HCT116 (cell line): ENCODE data around the gene FURIN.
"Not testable (repeated sequence)": the region's sequence is repeated elsewhere in the genome, so short reads cannot be mapped to it uniquely, and the experiment has no call there.

ENCODE experiments used
- CTCF ChIP-seq, 3 experiments: fragments of 200-600 bp in 1 of 3; sonication (generic) in 1 of 3; IDR thresholded peaks in 2 of 3; conservative IDR thresholded peaks in 1 of 3; 2 replicates each; pipeline ENCODE4 v1.5.1; 2012 to 2017; ENCODE audit warnings: low read depth in 2 of 3, low read length in 2 of 3, antibody characterized with exemption in 1 of 3, borderline replicate concordance in 1 of 3, control low read depth in 1 of 3, mild to moderate bottlenecking in 1 of 3, mixed read lengths in 1 of 3, mixed run types in 1 of 3, moderate library complexity in 1 of 3; ENCODE audit not compliant: insufficient read depth in 1 of 3
- EZH2 ChIP-seq: fragments of 200-600 bp; sonication (generic); IDR thresholded peaks from 2 replicates; pipeline ENCODE4 v1.6.1; 2017; ENCODE audit warnings: antibody characterized with exemption, mixed run types
- POLR2AphosphoS5 ChIP-seq: IDR thresholded peaks from 2 replicates; pipeline ENCODE4 v1.6.1; 2011; ENCODE audit warnings: mild to moderate bottlenecking, low read depth, low read length, moderate library complexity
- RAD21 ChIP-seq: IDR thresholded peaks from 2 replicates; pipeline ENCODE4 v1.6.1; 2012; ENCODE audit warnings: low read depth, mild to moderate bottlenecking
- SRF ChIP-seq: IDR thresholded peaks from 2 replicates; pipeline ENCODE4 v1.6.1; 2012; ENCODE audit warnings: low read depth
- YY1 ChIP-seq: IDR thresholded peaks from 2 replicates; pipeline ENCODE4 v1.6.1; 2011; ENCODE audit warnings: low read length, low read depth, moderate library complexity, mild to moderate bottlenecking; ENCODE audit not compliant: insufficient replicate concordance; ENCODE audit errors: extremely low read depth
- ZNF274 ChIP-seq: fragments of 200-500 bp; sonication (Bioruptor generic); IDR thresholded peaks from 2 replicates; pipeline ENCODE4 v1.6.1; 2014; ENCODE audit warnings: mild to moderate bottlenecking, low read depth, low read length, inconsistent platforms

DNA sequence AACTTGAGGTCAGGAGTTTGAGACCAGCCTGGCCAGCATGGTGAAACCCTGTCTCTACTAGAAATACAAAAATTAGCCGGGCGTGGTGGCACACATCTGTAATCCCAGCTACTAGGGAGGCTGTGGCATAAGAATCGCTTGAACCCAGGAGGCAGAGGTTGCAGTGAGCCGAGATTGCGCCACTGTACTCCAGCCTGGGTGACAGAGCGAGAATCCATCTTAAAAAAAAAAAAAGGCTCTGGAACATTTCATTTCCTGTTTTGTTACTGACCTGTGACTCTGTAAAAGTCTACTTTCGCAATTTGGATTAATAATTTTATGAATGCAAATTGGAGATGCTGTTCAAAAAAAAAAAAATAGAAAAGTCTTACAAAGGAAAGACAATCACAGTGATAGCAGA lies 59.7 kb downstream of the FURIN start:
- not testable (repeated sequence) for TF ChIP-seq CTCF (IDR thresholded peaks at IDR 0.05 in 2 of 3, conservative IDR thresholded peaks at IDR 0.05 in 1 of 3; ENCODE audit: borderline replicate concordance in 1 of 3, insufficient read depth in 1 of 3, low read depth in 2 of 3, low read length in 2 of 3); POLR2AphosphoS5; EZH2; RAD21; YY1; ZNF274; SRF
